Measurements from ENCODE around the gene ZC3HAV1L.

DNA sequence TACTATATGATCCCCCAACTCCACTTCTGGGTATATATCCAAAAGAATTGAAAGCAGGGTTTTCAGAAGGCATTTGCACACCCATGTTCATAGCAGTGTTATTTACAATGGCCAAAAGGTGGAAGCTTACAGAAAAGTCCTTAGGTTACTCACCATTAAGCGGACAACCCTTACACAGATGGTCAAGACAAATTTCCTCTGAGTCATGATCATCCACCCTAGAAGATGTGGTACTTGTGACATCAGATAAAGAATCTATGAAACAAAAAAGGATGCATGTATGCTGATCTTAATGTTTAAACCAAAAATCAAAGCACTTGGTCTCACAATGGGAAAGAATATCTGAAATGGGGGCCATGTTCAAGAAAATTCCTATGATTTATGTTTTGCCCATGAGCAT lies 42.6 kb upstream of the ZC3HAV1L start:
- TF ChIP-seq CTCF (IDR thresholded peaks at IDR 0.05; ENCODE audit: low read depth, low read length, poor library complexity, severe bottlenecking): no peak
- TF ChIP-seq EZH2phosphoT487 (IDR thresholded peaks at IDR 0.05; ENCODE audit: borderline replicate concordance, low read length): no peak

Data from DOHH2 (cell line).